Stimulated activated CD4-positive, alpha-beta T cell treated with anti-CD3 and anti-CD28 coated beads, Interleukin-2, amount 100 ng/mL, for 4 hours (primary cell): Measurements from ENCODE around the gene FAHD2A.
"Not testable (repeated sequence)": the region's sequence is repeated elsewhere in the genome, so short reads cannot be mapped to it uniquely, and the experiment has no call there.

Source experiments
- DNase-seq: peaks from one replicate; pipeline ENCODE4 v3.0.0-alpha.2; 2020; ENCODE audit warnings: low read depth

The FAHD2A gene

DNA sequence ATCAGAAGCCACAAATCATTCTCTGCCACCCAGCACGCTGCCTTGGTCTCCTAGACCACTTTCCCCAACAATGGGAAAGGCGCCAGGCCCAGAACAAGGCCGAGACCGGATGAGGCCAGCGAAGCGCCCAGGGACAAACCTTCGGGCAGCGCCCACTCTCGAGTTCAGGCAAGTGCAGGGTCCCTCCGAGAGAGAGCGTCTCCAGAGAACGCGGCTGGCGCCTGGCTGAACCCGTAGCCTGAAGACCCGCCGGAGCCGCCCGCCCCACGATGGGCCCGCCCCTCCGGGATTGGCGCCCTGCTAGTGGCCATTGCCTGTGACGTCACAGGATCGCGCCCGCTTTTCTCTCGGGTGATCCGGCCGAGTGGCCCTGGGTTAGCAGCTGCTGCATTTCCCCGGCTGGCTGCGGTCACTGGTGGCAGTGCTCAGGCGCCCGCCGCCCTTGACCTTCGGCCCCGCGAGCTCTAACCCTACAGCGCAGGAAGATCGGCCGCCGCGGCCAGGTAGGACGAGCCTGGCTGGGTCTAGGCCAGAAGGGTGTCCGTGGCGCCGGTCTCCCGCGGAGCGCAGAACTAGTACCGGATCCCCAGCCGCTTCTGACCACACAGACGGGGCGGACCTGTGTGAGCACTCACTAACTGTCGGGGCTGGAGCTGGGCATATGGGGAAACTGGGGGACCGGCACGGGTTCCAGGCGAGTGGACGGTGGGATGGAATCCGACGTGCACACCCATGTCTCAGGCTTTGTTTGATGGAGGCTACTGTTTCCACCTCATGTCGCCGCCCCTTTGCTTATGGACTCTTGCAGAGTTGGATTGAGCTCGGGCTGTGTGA, at the start of gene FAHD2A:
FAHD2A (plus strand) TSS at position 339 of the 834 bp plus-strand sequence. CDS start 2,851 bp downstream, outside the sequence.
- peak; percentile 93 for DNase-seq

DNA sequence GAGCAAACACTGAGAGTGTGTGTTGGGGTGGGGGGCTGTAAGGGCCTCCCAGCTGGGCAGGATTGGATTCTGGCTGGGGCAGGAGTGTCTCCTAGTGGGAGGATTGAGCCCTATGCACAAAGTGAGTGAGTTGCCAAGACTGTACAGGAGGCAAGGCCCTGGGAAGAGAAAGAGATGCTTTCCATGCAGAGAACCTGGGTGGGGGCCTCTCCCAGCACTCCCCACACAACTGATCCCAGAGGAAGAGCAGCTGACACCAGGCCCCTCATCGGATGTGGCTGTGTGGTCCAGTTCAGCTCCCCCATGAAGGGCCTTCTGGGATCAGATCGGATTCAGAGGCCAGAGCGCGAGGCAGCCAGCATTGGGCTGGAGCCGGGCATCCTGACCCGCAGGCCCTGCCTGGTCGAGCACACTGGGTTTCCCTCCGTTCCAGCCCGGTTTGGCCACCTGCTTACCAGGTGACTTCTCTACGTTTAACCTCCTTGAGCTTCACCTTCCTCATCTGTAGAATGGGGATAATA, 49.4 kb upstream of the FAHD2A start:
- DNase-seq, result no peak

DNA sequence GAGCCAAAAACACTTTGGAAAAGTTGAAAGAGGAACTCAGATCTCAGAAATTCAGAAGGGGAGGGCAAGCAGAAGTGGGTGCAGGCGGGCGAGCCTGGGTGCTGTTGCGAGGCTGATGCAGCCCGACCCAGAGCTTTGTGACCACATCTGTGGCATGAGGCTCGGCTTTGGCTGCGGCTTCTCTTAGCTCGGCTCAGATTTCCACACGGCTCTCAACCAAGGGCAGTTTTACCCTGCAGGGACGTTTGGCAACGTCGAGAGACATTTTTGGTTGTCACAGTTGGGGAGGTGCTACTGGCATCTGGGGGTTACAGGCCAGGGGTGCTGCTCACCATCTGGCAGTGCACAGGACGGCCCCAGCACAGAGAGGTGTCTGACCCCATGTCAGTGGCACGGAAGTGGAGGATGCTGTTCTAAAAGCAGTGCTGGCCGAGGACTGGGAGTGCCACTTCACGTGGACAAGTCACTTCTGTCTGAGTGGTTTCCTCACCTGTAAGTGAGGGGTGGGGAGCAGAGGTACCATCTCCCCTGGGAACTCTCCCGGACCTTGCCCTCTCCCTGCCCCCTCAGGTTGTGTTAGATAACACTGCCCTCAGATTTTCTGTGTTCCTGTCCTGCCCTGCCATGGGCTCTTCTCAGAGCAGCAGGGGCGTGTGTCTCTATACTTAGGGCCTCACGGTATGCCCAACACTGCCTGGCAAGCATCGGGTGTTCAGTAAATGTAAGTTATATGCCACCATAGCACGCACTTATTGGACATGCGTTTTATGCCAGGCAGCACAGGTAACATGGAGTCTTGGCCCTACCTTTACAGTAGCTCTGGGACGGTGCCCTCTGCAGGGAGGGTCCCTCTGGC, 48.7 kb upstream of the FAHD2A start:
- DNase-seq, result no peak

GRCh38 chr2:95354469-95354901, 48.0 kb upstream of the FAHD2A start:
- DNase-seq, result no peak

GRCh38 chr2:95354925-95355324, 47.6 kb upstream of the FAHD2A start:
- no peak for DNase-seq

GRCh38 chr2:95355486-95355885, 47.0 kb upstream of the FAHD2A start:
- DNase-seq, result not testable (repeated sequence)

DNA sequence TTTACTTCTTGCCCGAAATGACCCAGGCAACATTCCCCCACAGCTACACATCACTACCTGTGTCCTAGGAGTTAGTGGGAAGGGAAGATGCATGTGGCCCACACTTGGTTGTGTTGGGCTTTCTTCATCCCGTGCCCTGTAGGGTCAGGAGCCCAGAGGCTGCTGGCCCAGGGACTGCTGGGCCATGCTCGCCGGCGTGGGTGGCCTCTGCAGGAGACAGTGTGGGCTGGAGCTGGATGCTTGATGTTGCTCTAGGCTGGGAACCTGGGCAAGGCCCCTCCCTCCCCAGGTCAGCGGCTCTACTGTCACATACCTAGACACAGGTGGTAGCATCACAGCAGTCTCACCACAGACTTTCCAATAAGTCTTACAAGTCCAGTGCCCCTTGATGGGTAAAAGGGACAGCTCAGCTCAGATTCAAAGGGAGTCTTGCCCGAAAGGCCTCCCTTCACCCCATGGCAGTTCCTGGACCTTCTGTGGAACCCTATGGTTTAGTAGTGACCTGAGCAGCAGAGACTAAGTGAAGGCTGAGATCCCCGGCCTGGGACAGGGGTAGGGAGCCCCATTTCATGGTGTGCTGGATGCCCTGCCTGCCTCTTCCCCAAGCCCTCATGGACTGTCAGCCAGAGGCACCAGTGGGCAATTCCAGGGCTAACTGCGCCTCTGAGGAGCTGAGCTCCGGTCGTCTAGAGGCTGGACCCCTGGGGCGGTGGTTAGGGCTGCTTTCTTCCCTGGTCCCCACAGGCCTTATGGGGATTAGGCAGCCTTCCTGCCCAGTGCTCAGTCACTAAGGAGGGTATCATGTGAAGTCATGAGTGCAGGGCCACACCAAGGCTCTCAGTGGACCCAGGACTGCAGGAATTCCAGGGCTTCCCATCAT, 45.4 kb upstream of the FAHD2A start:
- DNase-seq, result no peak

DNA sequence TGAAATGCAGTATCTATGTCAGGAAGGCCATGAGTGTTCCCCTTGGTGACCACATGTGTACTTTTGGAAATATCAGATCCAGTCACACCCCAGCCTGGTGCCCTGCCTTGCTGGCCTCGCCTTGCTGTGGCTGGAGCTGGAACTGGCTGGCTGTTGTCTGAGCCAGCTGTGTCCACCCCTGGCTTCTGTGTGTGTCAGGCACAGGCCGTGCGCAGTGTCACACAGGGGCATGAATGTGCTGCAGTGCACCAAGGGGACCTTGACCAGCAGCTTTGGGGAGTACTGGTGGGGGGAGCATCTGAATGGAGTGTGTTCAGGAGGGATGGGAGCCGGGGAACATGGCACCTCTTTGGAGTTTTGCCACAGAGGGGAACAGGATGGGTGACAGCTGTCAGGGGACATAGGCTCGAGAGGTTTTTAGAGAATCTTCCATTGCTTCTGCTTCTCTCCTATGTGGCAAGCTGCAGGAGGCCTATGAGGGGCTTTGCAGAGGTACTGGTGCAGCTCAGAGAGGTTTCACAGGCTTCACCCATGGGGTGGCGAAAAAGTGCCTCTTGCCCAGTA, 44.7 kb upstream of the FAHD2A start:
- no peak for DNase-seq

GRCh38 chr2:95359031-95359430, 43.5 kb upstream of the FAHD2A start:
- no peak for DNase-seq

GRCh38 chr2:95359501-95359930, 43.0 kb upstream of the FAHD2A start:
- DNase-seq, result no peak

DNA sequence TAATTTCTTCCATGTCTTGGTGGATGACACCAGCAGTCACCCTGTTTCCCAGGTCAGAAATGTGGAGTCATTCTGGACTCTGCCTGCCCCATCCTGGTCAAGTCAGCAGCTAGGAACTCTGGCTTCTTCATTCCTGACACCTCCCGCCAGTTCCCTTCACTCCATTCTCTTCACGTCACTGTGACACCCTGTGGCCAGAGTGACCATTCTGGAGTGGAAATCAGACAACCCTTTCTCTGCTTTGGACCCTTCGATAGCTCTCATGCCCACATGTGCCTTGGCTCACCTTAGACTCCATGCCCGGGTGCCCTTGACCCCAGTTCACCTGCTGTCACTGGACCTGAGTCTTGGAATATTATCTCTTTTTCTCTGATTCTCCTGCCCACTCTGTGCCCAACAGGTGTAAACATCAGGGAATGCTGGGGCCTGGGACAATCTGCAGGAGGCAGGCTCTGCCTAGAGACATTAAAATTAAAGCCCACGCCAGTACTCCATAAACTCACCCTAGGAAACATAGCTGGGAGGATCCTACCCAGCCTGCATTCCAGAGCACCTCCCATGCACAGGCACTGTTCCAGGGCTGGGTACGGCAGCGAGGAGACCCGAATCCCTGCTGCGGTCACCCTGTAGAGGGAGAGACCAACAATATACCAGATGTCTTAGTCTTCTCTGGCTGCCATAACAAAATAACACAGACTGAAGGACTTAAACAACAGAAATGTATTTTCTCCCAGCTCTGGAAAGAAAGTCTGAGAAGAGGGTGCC, 41.1 kb upstream of the FAHD2A start:
- no peak for DNase-seq

- DNase-seq, result no peak
Observed at GRCh38 chr2:95362486-95362885, 40.0 kb upstream of the FAHD2A start.

- no peak for DNase-seq
Observed at GRCh38 chr2:95366514-95366913, 36.0 kb upstream of the FAHD2A start.

GRCh38 chr2:95372216-95372829, 30.2 kb upstream of the FAHD2A start:
- no peak for DNase-seq

- no peak for DNase-seq
Observed at GRCh38 chr2:95372845-95373244, 29.7 kb upstream of the FAHD2A start.

DNA sequence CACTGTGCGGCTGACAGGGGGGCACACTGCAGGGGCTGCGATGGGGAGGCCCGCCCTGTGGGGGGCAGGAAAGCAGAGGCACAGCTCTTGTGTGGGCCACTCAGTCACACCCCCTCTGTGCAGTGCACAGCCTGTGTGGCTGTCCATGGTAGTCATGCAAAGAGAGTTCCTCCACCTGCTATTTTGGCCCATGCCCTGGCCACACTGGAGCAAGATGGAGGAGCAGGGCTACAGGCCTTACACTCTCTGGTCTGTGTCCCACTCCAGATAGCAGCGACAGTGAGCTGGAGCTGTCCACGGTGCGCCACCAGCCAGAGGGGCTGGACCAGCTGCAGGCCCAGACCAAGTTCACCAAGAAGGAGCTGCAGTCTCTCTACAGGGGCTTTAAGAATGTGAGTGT, 28.5 kb upstream of the FAHD2A start:
- no peak for DNase-seq

DNA sequence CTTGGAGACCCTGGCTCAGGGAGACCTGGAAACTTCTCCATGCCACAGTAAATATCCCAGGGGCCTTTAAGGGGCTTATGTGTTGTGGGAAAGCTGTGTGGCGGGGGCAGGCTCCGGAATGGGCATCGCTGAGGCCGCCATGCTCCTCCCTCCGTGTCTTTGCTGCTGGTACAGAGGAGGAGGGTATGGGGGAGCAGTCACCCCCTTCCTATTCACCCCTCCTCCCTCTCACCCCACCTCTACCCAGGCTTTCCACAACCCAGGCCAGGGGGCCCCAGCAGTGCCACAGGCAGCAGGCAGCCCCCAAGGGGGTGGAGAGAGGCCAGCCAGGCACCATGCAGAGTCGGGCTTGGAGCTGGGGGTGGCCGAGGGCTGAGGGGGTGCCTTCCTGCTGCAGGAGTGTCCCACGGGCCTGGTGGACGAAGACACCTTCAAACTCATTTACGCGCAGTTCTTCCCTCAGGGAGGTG, 28.0 kb upstream of the FAHD2A start:
- no peak for DNase-seq

GRCh38 chr2:95374921-95375471, 27.5 kb upstream of the FAHD2A start:
- DNase-seq, result no peak

DNA sequence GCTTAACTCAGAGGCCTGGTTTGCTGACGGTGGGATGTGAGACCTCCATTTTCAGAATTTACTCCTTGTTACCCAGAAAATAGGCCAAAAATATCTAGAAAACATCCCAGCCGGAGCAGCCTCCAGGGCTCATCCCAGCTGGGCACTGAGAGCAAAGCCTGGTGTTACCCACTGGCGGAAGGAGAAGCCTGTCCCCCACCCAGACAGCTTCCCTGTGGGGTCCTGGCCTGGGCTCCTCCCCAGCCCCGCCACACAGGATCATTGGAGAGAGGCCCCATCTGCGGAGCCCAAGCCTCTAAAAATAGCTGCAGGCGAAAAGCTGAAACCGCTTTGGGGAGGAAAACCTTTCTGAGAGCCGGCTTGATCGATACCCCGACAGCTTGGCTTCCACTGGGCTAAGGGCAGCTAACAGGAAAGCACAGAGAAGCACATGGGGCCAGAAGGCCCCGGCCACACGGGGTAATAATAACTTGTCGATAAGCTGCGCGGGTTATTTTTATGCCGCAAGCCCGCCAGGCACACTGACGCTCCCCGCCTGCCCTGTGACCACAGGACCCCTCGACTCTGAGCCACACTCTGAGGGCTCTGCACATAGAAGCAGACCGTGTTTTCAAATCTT, 26.9 kb upstream of the FAHD2A start:
- no peak for DNase-seq
